Mesothelial cell of epicardium (in vitro differentiated cells): ENCODE measurements around the gene PFDN1. TPM values are rescaled to one million over a fixed set of nuclear protein-coding genes. Genes with fewer than 3 reads are reported as not detected.

Experiments
- DNase-seq, 2 experiments: peaks; one replicate each; pipeline ENCODE4 v3.0.0; 2021; ENCODE audit warnings: low spot score in 2 of 2; ENCODE audit not compliant: unreplicated experiment in 2 of 2
- H3K27ac Mint-ChIP-seq: 2 replicates; pipeline ENCODE4 v1.8.0; 2021; ENCODE audit warnings: mixed read lengths
- H3K27me3 Mint-ChIP-seq: 2 replicates; pipeline ENCODE4 v1.8.0; 2021; ENCODE audit warnings: low read depth, mixed read lengths
- H3K36me3 Mint-ChIP-seq: 2 replicates; pipeline ENCODE4 v1.8.0; 2021; ENCODE audit warnings: mixed read lengths
- H3K4me1 Mint-ChIP-seq: 2 replicates; pipeline ENCODE4 v1.8.0; 2021; ENCODE audit warnings: mixed read lengths
- H3K4me3 Mint-ChIP-seq: 2 replicates; pipeline ENCODE4 v1.8.0; 2021; ENCODE audit warnings: mild to moderate bottlenecking, moderate library complexity, mixed read lengths
- H3K9me3 Mint-ChIP-seq: 2 replicates; pipeline ENCODE4 v1.8.0; 2021; ENCODE audit warnings: mixed read lengths
- total RNA-seq: library from RNA; stranded (reverse); gene quantifications from 3 replicates; pipeline ENCODE4 v1.2.1, GENCODE V29; 2021
- TF ChIP-seq, protein P1 (sequence below): fragments of 200-600 bp; sonication (generic); IDR thresholded peaks from one replicate; pipeline ENCODE4 v1.5.0; 2021; ENCODE audit warnings: antibody characterized with exemption; ENCODE audit not compliant: unreplicated experiment

The PFDN1 gene
- total RNA-seq, 1 donor from 2014 or later: 57.2 TPM

- H3K36me3 Mint-ChIP-seq: no peaks in the 10 kb centered on the region
Measured at GRCh38 chr5:140319833-140320232, 16.9 kb upstream of the PFDN1 start.

DNA sequence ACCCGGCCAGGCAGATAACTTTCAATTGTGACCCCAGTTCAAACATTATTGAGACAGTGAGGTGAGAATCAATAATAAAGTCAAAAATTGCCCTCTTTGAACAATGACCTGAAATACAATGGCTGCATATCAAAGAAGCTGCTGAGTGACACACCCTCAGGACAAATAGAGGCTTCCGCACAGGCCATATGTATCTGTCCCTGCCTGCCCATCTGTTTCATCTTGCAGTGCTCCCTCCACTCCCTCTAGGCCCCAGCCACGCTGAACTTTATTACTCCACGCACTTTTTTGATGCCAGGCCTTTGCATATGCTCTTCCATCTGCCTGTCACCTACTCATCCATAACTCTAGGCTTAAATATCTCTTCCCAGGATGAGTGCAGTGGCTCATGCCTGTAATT, 15.9 kb upstream of the PFDN1 start:
- Mint-ChIP-seq H3K4me3 (no peak overlapping the region), H3K4me1 (peaks cover 13% of the 10 kb centered on the region), H3K36me3 (no peaks in the 10 kb centered on the region), H3K9me3 (peaks cover 9% of the 10 kb centered on the region), H3K27ac (no peak overlapping the region), H3K27me3 (no peaks in the 10 kb centered on the region)
- DNase-seq: no peak
- TF ChIP-seq, protein P1, sequence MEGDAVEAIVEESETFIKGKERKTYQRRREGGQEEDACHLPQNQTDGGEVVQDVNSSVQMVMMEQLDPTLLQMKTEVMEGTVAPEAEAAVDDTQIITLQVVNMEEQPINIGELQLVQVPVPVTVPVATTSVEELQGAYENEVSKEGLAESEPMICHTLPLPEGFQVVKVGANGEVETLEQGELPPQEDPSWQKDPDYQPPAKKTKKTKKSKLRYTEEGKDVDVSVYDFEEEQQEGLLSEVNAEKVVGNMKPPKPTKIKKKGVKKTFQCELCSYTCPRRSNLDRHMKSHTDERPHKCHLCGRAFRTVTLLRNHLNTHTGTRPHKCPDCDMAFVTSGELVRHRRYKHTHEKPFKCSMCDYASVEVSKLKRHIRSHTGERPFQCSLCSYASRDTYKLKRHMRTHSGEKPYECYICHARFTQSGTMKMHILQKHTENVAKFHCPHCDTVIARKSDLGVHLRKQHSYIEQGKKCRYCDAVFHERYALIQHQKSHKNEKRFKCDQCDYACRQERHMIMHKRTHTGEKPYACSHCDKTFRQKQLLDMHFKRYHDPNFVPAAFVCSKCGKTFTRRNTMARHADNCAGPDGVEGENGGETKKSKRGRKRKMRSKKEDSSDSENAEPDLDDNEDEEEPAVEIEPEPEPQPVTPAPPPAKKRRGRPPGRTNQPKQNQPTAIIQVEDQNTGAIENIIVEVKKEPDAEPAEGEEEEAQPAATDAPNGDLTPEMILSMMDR: no peak

More at GRCh38 chr5:140319833-140320232, 16.9 kb upstream of the PFDN1 start:
- H3K4me3 Mint-ChIP-seq: no peak overlapping the region
- DNase-seq: no peak
- H3K4me1 Mint-ChIP-seq: peaks cover 22% of the 10 kb centered on the region
- H3K27ac Mint-ChIP-seq: no peak overlapping the region
- TF ChIP-seq, protein P1: no peak
- no peaks in the 10 kb centered on the region for H3K27me3 Mint-ChIP-seq
- H3K9me3 Mint-ChIP-seq: peaks cover 9% of the 10 kb centered on the region

DNA sequence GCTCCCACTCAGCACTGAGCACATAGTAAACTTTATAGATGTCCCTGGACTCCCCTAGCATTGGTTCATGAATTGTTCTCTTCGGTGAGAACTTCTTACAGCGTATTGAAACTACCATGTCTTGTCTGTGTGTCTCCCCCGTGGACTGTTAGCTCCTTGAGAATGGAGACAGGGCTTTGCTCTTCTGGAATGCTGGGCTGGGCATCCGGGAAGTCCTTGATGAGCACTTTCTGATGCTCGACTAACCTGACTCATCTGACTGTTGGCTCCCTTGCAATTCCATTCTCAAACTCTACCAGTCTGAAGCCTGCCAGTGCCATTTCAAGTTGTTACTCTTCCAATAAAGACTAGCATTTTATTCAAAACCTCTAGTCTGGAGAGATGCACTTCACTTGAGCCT, 15.0 kb upstream of the PFDN1 start:
- H3K27ac Mint-ChIP-seq: no peak overlapping the region
- TF ChIP-seq, protein P1: no peak
- H3K36me3 Mint-ChIP-seq: no peaks in the 10 kb centered on the region
- H3K4me1 Mint-ChIP-seq: peaks cover 3% of the 10 kb centered on the region
- H3K4me3 Mint-ChIP-seq: no peak overlapping the region
- DNase-seq: no peak
- H3K9me3 Mint-ChIP-seq: peaks cover 9% of the 10 kb centered on the region
- no peaks in the 10 kb centered on the region for H3K27me3 Mint-ChIP-seq

DNA sequence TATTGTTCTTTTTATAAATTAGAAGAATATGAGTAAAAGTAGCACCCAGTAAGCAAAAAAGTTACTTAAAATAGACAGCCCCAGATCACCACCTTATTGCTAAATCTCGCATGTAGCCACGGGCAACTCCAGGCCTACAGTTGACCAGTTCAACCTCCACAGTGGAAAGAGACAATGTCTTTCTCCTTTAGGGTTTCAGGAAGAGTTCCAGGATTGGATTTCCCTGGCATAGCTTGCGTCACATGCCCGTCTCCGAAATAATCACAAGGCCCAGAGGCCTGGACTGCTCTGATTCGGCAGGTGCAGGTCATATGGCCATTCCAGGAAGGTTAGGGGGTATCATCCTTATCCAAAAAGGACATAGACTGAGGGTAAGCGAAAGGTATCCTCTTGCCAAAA, 9.9 kb upstream of the PFDN1 start:
- Mint-ChIP-seq H3K36me3 (no peaks in the 10 kb centered on the region), H3K27me3 (no peaks in the 10 kb centered on the region), H3K4me3 (no peak overlapping the region), H3K27ac (no peak overlapping the region), H3K4me1 (no peaks in the 10 kb centered on the region), H3K9me3 (no peaks in the 10 kb centered on the region)
- TF ChIP-seq, protein P1: no peak
- no peak for DNase-seq

DNA sequence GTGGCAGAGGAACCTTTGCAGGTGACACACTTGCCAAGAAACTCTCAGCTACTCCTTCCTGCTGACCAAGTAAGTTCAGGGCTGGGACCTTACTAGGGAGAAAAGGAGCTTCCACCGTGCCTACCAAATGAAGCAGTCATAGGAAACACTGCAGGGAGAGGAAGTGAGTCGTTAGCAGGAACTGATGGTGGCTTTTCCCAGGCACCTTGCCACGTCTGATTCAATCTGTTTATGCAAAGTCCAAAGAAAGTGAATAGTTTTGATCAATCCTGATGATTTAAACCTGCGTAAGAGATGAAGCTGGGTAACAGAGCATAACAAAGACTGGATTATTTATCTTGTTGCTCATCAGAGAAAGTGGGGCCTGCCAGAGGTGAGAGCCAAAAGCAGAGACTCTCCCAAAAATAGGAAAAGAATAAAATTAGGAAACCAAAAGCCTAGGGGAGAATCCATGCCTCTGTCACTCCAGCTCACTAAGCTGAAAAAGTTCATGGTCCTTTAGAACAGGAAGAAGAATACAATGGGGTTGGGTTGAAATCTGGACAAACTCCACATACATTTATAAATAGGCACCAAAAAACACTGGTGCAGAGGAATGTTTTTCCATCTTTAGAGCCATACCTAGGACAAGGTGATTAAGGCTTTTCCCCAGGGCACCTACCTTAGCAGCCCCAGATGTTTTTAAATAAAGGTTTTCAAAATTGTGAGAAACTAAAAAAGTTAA, 9.3 kb upstream of the PFDN1 start:
- Mint-ChIP-seq H3K27ac (no peak overlapping the region), H3K4me3 (no peak overlapping the region), H3K27me3 (no peaks in the 10 kb centered on the region), H3K4me1 (no peaks in the 10 kb centered on the region), H3K36me3 (no peaks in the 10 kb centered on the region), H3K9me3 (no peaks in the 10 kb centered on the region)
- TF ChIP-seq, protein P1: no peak
- DNase-seq: no peak

- no peak overlapping the region for H3K4me3 Mint-ChIP-seq
- TF ChIP-seq, protein P1: no peak
- H3K4me1 Mint-ChIP-seq: no peaks in the 10 kb centered on the region
- H3K9me3 Mint-ChIP-seq: no peaks in the 10 kb centered on the region
- no peaks in the 10 kb centered on the region for H3K27me3 Mint-ChIP-seq
- H3K27ac Mint-ChIP-seq: no peak overlapping the region
- DNase-seq: no peak
- no peaks in the 10 kb centered on the region for H3K36me3 Mint-ChIP-seq
Measured at GRCh38 chr5:140311011-140311467, 8.1 kb upstream of the PFDN1 start.
